ENCODE data around the gene RFX1. TPM values are rescaled to one million over a fixed set of nuclear protein-coding genes. Genes with fewer than 3 reads are reported as not detected.

RFX1 gene
- total and polyA plus RNA-seq, 8 donors: 5.5 to 55.6 (median 7.6) TPM

DNA sequence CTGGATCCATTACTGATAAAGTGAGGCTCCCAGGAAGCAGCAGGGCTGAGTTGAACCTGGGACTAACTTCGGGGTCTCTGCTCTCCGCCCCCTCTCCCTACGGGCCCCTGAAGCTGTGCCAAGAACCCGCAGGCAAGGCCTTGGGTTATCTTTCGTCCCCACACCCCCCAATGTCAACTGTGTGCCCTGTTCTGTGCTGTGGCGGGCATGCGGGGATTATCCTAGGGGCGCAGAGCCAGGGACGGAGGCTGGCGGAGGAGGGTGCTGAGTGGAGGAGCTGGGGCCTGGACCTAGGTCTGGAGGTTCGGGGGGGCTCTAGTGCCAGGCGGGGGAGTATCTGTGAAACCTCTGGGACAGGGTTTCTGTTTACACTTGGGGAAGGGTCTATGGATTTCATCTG is 26.4 kb downstream of the RFX1 start:
- H3K36me3 ChIP-seq: peaks cover 0 to 10% (median 0%) of the 10 kb centered on the region in 3 donors
- no peak for DNase-seq
- intact Hi-C loops (cut with DNase I): no loop called here
- no peak for ATAC-seq
- no peaks in the 10 kb centered on the region for H3K27me3 ChIP-seq
- no peaks in the 10 kb centered on the region for H3K9me3 ChIP-seq
- no peak overlapping the region for H3K27ac ChIP-seq
- 78 to 82% methylated on average over 12 of the region's 12 CpGs for WGBS, 2 donors
- TF ChIP-seq, protein P1, sequence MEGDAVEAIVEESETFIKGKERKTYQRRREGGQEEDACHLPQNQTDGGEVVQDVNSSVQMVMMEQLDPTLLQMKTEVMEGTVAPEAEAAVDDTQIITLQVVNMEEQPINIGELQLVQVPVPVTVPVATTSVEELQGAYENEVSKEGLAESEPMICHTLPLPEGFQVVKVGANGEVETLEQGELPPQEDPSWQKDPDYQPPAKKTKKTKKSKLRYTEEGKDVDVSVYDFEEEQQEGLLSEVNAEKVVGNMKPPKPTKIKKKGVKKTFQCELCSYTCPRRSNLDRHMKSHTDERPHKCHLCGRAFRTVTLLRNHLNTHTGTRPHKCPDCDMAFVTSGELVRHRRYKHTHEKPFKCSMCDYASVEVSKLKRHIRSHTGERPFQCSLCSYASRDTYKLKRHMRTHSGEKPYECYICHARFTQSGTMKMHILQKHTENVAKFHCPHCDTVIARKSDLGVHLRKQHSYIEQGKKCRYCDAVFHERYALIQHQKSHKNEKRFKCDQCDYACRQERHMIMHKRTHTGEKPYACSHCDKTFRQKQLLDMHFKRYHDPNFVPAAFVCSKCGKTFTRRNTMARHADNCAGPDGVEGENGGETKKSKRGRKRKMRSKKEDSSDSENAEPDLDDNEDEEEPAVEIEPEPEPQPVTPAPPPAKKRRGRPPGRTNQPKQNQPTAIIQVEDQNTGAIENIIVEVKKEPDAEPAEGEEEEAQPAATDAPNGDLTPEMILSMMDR (IDR thresholded peaks at IDR 0.05): no peak
- H3K4me3 ChIP-seq: no peak overlapping the region
- H3K4me1 ChIP-seq: no peaks in the 10 kb centered on the region
- FAIRE-seq: no peak

DNA sequence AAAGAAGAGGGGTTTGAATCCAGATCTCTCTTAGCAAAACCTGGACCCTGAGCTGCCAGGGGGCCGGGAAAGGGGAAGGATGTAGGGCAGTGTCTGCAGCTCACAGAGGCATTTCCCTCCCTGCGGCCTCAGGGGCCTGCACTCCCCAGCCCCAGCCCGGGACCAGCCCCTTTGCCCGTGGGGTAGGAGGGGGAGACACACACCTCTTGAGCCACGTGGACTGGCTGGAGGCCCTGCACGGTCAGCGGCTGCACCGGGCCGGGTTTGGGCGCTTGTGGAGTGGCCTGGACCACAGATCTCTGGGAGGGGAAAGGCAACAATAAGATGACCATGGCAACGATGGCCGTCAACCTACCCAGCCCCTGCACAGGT is 26.9 kb downstream of the RFX1 start:
- TF ChIP-seq, protein P1 (IDR thresholded peaks at IDR 0.05): no peak
- Histone ChIP-seq H3K27ac (no peak overlapping the region), H3K9me3 (no peaks in the 10 kb centered on the region), H3K4me1 (no peaks in the 10 kb centered on the region), H3K4me3 (peak overlapping the region in 1 of 4 donors; percentile 35), H3K27me3 (no peaks in the 10 kb centered on the region), H3K36me3 (peaks cover 0 to 10% (median 0%) of the 10 kb centered on the region in 3 donors)
- WGBS, 2 donors: 69 to 74% methylated on average over 12 of the region's 12 CpGs
- no peak for DNase-seq
- no peak for FAIRE-seq
- ATAC-seq: peak in 1 of 4 donors; percentile 9
- intact Hi-C loops (cut with DNase I): no loop called here

DNA sequence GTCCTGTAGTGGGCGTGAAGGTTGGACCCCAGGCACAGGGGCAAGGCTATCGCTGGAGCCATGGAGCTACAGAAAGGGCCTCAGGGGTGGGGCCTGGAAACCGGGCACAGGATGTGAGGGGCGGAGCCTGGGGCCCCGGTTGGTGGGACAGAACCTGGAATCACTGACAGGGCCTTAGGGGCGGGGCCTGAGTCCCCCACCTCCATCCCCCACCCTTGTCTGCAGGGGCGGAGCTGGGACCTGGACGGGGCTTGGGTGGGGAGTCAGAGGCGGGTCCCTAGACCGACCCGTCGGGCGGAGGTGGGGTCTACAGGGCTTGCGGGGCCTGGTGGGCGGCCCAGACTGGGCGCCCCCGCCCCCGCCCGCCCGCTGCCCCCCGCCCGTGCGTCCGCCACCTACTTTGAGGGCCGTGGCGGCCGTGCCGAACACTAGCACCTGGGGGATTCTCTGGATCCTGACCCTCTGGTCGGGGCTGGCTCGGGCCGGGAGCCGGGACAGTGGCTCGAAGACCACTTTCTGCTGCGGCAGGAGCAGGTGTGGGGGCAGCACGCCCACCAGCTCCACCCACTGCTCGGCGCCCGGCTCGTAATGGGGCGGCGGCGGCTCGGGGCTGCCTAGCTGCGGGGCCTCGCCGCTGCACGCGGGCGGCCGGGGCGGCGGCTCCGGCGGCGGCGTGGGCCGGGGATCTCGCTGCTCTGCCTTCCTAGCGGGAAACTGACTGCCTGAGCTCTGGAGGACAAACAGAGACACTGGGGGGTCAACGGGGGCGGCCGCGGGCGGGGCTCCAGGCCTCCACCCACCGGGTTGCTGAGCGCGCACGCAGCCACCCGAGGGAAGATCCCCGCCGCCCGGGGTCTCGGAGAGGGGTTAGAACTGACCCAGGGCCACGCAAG is 27.5 kb downstream of the RFX1 start:
- Histone ChIP-seq H3K9me3 (no peaks in the 10 kb centered on the region), H3K4me3 (peak overlapping the region in 1 of 4 donors; percentile 35), H3K4me1 (no peaks in the 10 kb centered on the region), H3K27ac (peak overlapping the region in 1 of 4 donors; percentile 22), H3K36me3 (peaks cover 0 to 10% (median 0%) of the 10 kb centered on the region in 3 donors), H3K27me3 (no peaks in the 10 kb centered on the region)
- intact Hi-C loops (cut with DNase I): no loop called here
- FAIRE-seq: no peak
- WGBS, 2 donors: 71 to 76% methylated on average over 61 to 74 of the region's 74 CpGs
- TF ChIP-seq, protein P1 (IDR thresholded peaks at IDR 0.05): no peak
- peak in 3 of 4 donors; percentile 55 to 80 (median 60) for ATAC-seq
- peak in 3 of 6 donors; percentile 47 to 77 (median 64) for DNase-seq

DNA sequence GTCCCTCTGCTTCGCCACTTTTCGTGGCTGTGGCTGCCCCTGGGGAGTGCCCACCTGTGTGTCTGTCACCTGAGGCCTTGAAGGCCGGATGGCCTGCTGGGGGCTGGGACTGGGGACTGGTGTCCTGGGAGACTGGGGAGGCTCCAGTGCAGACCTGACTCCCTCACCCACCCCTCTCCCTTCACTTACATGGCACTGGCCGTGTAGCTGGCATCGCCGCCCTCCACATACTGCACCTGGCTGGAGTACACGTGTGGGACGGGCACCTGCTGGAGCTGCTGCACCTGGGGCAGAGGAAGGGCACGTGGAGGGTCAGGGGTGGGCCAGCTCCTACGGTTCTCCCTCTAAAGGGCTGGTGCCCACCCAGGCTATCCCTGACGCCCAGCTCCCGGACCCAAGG is 28.3 kb downstream of the RFX1 start:
- TF ChIP-seq, protein P1 (IDR thresholded peaks at IDR 0.05): no peak

DNA sequence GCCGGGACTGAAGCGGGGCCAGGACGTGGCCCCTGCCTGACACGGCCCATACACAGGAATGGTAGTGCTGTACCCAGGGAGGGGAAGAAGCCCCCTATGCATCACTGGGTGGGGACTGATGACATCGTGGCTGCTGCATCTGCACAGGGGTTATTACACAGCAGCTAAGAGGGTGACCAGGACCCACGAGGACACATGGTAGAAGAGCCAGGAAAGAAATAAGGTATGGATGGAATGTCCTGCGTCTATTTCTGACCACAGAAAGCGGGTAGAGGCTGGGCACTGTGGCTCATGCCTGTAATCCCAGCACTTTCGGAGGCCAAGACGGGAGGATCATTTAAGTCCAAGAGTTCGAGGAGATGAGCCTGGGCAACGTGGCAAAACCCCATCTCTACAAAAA is 29.7 kb downstream of the RFX1 start:
- H3K27me3 ChIP-seq: no peaks in the 10 kb centered on the region
- TF ChIP-seq, protein P1 (IDR thresholded peaks at IDR 0.05): no peak
- no peaks in the 10 kb centered on the region for H3K4me1 ChIP-seq
- DNase-seq (no peak), ATAC-seq (no peak), FAIRE-seq (no peak)
- 91 to 93% methylated on average over 12 of the region's 12 CpGs for WGBS, 2 donors
- intact Hi-C loops (cut with DNase I): no loop called here
- H3K9me3 ChIP-seq: no peaks in the 10 kb centered on the region
- no peak overlapping the region for H3K4me3 ChIP-seq
- H3K27ac ChIP-seq: no peak overlapping the region
- peaks cover 0 to 6% (median 0%) of the 10 kb centered on the region in 3 donors for H3K36me3 ChIP-seq

More for the DNA sequence above, 28.3 kb downstream of the RFX1 start:
- ATAC-seq: no peak
- intact Hi-C loops (cut with DNase I): no loop called here
- WGBS, 2 donors: 91 to 94% methylated on average over 12 of the region's 12 CpGs
- Histone ChIP-seq H3K4me3 (no peak overlapping the region), H3K9me3 (no peaks in the 10 kb centered on the region), H3K4me1 (no peaks in the 10 kb centered on the region), H3K27ac (no peak overlapping the region), H3K27me3 (no peaks in the 10 kb centered on the region), H3K36me3 (peaks cover 0 to 7% (median 0%) of the 10 kb centered on the region in 3 donors)
- no peak for DNase-seq
- no peak for FAIRE-seq
